Umbilical cord (tissue), 2 donors: Measurements from ENCODE around the gene GMCL2. TPM values are rescaled to one million over a fixed set of nuclear protein-coding genes. Genes with fewer than 3 reads are reported as not detected.

Source experiments
- DNase-seq: peaks from one replicate; pipeline ENCODE4 v3.0.0-alpha.2; 2015; ENCODE audit warnings: low spot score
- total RNA-seq: library from RNA; depleted of rRNA; stranded (reverse); fragments of >200 nt; gene quantifications from one replicate; pipeline ENCODE4 v1.2.3, GENCODE V29; 2014; ENCODE audit warnings: low replicate concordance; ENCODE audit not compliant: insufficient read depth

Gene GMCL2
- total RNA-seq, 1 donor from 2014 or later, result 4.1 TPM

DNA sequence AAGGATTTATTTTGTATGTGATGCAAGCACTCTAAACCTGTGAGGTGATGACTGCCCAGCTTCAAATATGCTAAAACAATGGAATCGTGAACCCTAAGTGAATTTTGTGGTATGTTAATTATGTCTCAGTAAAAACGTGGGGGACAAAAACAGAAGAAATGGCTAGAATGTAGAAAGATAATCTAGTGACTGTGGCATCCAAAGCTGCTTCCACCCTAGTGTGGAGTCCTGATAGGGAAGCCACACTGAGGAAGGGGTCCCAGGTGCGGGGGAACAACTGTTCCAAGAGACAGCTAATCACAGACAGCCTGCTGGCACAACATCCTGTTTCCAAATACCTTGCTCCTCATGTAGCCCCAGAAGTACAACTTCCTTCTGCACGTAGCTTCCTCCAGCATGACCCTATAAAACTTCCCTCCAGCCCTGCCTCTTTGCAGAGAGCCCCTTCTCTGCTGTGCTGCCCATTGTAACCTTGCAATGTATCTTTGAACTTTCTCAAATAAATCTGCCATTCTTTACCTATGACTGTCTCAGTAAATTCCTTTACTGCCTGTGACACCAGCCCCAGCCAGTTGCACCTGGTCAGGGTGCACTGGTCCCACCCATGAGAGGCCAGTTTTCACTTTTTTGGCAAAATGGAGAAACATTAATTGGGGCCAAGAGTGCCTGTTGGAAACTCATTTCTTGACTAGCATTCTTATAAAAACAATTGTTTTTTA is 4.9 kb downstream of the GMCL2 start:
- no peak for DNase-seq

DNA sequence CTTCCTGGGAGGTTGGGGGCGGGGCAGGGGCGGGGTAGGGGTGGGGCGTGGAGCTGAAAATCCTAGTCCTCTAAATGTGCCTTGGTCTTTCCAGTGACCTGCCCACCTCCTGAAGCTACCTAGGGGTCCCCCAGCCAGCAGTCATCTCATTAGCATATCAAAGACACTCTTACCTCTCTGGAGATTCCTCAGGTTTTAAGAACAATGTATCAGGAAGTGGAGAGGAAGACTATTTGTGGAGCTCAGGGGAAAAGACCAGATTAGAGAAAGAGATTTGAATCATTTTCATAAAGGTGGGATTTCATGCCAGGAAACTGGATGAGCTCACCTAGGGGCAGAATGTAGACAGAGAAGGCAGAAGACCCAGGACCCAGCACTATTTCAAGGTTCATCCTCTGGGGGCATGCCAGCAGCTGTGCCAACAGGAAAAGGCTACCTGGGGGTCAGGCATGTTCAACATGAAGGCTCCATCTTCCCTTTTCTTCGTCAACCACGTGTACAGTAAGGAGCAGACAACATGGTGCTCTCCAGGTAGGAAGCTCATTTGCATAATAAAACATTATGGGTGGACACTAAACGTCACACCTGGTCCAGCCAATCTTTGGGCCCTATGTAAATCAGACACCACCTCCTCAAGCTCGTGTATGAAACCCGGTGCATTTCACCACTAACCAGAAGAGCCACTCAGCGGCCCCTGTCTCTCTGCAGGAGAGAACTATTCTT is 6.9 kb downstream of the GMCL2 start:
- no peak for DNase-seq

DNA sequence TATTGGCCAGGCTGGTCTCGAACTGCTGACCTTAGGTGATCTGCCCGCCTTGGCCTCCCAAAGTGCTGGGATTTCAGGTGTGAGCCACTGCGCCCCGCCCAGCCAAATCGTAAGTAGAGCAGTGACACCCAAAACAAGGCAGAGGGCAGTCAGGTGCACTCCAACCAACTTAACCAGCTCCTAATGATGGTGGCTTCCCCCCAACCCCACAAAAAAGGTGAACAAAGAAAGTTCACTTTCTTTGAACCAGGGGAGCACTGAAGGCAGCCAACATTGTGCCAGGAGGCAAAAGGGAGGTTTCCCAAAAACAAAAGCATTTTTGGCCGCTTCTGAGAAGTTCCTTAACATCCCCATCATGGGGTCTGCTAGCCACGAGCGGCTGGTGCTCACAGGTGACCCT is 9.6 kb downstream of the GMCL2 start:
- no peak for DNase-seq

DNA sequence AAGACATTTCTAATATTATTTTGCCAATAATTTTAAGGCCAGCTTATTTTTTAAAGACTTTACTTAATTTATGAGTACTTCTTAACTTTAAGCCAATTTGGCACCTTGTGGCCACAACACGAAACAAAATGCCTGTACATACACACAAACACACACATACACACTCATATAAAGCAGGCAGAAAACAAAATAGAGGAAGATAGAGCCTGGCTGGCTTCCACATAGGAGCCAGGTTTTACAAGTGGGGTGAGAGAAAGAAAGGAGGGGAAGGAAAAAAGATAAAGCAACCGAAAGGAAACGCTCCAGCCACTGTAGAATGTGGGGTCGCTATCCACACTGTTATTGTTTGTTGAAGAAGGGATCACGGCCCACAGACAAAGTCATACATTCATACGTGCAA is 10.4 kb downstream of the GMCL2 start:
- no peak for DNase-seq

DNA sequence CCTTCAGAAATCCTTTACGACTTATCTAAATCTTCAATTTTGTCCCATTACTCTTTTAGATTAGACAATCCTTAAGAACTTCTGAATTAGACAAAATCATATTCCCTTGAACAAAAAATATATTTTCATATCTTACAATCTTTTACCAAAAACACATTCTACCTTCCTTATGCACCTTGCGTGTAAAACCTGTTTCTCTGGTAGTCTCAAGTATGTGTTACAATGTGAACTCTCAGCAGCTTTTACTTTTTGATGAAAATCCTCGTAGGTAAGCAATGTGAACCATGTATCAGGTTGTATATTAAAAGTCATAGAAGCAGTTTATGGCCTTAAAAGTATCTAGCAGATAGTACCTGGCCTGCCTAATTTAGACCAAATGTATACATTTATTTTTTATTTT is 12.7 kb downstream of the GMCL2 start:
- DNase-seq, result peak; percentile 36

DNA sequence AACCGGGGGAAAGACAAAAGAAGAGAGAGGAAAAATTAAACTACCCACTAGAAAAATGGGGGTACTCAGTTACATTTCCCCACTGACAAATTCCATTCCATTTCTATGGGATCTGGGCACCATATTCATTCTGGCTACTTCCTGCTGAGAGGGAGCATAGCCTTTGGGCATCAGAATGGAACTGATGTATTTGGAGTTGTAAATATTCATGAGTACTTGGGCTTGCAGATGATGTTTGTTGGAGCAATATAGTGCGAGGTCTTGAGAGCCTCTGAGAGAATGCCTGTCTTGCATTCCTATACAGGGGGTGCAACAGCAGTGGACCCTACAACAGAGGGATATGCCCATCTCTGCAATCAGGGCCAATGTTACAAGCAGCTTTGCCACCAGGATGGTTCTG is 16.7 kb downstream of the GMCL2 start:
- DNase-seq, result no peak

DNA sequence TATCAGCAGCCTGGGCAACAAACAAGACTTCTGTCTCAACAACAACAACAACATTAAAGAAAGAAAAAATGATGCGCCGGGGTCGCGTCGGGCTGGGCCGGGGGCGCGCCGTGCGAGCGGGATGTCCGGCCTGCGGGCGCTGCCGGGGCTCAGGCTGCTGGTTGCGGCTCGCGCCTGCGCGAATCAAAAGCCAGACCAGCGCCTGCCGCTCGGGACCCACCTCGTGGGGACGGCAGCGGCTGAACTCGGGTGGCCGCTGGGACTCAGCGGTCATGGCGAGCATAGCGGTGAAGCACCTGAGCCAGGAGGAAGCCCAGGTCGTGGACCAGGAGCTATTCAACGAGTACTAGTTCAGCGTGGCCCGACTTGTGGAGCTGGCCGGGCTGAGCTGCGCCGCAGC is 21.6 kb downstream of the GMCL2 start:
- DNase-seq, result no peak

DNA sequence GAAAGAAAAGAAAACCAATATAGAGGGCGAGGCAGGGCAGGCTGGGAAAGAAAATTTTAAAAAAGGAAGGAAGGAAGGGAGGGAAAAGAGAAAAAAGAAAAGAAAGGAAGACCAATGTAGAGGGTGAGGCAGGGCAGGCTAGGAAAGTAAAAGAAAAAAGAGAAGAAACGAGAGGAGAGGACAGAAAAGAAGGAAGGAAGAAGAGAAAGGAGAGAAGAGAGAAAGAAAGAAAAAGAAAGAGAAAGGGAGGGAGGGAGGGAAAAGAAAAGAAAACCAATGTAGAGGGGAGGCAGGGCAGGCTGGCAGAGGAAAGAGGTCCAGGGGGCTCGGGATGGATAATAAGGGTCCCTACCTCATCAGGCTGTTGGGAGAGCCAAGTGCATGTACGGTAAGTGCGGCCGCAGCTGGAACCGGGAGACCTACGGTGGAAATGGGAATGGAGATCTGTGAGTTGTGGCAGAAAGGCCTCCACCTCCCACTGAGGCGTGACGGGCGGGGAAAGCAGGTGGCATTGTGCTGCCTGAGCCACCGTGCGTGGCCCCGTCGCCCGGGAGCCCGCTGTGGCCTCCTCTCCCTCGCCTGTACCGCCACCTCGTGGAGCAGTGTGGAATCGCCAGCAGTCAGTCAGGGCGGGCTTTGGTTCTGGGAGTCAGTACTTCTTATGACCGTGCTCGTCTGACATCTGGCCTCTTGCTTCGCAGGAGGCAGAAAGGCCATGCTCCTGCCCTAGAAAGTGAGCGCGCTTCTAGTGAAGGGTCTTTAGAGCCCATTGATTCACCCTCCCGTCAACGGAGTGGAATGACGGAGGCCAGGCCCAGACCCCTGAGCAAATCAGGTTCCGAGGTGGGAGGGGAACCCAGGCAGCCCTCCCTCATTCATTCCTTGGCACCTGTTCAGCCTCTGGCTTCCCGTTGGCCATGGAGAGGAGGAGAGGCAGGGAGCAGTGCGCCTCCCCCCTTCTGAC is 23.1 kb downstream of the GMCL2 start:
- peak; percentile 68 for DNase-seq

DNA sequence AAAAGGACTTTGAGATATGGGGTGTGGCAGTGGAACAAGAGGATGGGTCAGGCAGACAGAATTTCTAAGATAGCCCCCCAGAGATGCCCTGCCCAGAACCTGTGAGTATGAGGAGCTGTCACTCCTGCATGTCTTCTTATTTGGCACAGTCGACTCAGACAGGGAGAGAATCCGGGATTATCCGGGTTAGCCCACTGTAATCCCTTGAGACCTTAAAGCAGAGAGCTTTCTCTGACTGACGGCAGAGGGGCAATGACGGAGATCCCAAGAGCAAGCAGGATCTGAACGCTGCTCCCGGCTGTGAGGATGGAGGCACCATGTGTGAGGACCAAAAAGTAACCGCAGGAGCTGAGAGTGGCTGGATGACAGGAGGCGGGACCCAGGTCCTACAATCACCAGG is 24.7 kb downstream of the GMCL2 start:
- DNase-seq, result no peak

DNA sequence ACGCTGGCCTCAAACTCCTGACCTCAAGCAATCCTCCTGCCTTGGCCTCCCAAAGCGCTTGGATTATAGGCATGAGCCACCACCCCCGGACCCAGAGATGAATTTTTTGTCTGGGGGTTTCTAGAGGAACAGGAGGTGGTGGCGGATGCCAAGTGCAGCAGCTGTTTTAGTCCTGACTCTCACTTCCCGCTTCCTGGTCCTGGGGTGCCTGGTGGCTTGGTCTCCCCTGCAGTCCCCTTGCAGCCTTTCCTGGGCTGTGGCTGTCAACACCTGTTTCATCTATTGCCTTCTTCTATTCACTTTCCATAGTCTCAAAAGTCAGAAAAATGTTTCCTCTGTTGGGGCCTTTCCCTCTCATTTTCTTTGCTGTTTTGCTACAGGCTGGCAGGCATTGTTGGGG is 27.0 kb downstream of the GMCL2 start:
- no peak for DNase-seq

DNA sequence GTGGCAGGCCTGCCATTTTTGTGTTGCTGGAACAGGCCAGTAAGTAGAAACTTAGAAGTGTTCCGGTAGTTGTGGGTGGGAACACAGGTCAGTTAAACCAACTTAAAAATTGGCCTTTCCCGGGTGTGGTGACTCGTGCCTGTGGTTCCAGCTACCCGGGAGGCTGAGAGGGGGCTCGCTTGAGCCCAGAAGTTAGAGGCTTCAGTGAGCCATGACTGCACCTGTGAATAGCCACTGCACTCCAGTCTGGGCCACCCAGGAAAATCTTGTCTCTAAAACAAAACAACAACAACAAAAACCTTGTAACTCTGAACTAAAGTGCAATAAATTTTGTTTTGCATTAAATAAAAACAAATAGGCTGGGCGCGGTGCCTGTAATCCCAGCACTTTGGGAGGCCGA is 32.1 kb downstream of the GMCL2 start:
- no peak for DNase-seq

DNA sequence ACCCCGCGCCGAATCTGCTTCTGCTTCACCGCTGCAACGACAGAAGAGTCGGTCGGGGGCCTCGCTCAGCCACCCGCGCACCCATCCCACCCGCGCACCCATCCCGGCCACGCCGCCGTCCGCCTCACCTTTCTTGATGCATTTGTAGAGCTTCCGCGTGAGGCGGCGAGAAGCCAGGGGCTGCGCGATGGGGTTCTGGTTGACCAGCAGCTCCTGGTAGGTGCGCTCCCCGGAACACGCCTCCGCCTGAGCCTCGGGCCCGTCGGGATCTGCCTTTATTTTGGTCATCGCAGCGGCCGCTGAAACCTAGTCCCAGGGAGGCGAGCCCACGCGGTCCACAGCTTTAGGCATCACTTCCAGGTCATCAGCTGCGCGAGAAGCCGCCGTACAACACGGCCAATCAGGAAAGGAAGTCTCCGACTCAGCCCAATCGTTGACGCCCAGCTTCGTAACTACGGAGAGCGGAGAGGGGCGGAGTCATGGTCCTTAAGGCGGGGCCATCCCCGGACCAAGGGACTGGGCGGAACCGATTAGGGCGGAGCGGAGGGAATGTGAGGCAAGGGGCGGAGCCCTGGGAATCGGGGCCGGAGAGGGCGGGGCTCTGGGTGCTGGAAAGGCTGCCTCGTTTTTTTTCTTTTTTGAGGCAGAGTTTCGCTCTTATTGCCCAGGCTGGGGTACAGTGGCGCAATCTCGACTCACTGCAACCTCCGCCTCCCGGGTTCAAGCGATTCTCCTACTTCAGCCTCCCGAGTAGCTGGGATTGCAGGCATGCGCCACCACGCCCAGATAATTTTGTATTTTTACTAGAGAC is 33.4 kb downstream of the GMCL2 start, which contains the start of gene NHP2:
Gene NHP2, minus strand, starts transcription at position 356 of the 811 bp plus-strand sequence. Its CDS starts 68 bp downstream, at position 288.
- peak; percentile 99 for DNase-seq

DNA sequence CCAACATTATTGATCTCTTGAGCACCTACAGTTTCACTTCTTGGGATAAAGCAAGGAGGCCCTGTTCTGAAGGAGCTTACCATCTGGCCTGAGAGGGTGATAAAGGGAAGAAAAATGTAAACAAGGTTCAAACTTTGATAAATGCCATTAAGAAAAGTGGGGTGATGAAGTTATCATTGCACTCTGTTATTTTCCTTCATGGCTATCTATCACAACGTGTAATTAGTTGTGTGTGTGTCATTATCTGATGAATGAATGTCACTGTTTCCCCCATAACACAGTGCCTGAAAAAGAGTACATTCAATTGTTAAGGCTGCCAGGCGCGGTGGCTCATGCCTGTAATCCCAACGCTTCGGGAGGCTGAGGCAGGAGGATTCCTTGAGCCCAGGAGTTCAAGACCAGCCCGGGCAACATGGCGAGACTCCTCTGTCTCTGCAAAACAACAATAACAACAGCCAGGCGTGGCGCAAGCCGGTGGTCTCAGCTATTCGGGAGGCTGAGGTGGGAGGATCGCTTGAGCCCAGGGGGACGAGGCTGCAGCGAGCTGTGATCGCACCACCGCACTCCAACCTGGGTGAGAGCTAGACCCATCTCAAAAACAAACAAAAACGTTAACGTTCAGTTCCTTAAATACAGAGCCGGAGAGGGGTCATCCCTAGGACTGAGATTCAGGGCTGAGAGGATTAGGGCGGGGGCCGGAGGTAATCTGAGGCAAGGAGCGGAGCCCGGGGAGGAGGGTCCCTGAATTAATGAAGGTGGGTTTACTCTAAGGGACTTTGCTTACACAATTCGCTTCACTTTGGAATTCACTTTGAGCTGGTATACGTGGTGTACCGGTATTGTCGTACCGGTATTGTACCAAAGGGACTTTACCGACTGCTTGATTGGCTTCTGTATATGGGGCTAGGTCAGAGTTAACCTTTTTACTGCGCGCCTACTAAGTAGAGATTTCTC is 34.4 kb downstream of the GMCL2 start:
- DNase-seq, result no peak

DNA sequence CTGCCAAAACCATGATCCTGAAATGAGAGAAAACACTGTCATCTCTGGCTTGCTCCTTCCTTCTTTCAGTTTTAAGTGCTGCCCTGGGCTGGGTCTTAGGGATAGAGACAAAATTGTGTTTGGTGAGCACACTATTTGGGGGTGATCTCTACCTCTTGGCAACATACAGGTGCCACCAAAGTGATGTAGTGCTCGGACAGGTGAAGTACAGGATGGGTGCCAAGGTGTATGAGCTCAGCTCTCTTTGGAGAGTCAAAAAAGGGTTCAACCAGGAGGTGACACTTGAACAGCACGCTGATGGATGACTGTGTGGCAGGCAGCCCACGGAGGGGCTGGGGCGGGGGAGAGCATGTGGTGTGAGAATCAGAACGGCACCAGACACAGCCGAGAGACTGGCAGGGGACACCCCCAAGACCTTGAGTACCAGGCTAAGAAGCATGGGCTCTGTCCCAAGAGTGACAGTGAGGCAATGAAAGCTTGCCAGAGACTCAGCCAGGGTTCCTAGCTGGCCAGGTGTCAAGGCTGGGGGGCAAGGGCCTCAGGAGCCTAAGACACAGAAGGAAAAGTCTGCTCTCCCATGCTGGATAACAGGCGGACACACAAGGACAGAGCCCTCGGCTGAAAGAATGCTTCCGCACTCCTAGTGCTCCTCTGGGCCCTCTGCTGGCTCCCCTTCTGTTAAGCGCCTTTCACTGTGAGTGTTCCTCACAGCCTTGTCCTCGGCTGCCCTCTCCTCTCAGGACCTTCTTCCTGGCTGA is 36.0 kb downstream of the GMCL2 start:
- no peak for DNase-seq

DNA sequence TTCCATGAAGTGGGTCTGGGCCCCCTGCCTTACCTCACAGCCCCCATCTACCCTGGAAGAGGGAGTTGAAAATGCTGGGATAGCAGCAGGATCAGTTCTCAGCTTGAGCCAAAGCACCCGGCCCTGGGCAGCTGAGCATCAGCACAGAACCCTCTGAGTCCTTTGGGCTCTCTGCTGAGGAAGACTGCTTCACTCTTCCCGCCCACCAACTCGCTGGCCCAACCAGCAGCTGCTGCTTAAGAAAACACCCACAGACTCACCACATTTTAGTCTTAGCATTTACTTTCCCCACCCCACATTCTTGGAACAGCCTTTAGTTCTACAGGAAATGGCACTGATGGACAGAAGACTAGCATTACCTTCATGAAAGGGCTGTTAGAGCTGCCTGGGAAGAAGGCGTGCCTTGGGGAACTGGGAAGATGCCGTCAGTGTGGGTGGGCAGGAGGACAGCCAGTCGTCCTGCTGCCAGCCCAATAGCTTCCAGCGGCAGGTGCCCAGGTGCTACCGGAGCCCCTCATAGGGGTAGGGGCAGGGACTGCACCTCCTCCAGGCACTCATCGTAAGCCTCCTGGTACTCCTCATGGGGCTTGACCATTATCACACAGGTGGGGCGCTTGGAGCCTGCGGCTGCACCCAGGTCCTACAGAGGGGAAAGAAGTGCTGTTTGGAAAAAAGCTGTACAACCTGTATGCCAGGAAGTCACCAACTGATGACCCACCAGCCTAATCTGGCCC is 37.8 kb downstream of the GMCL2 start:
- no peak for DNase-seq

DNA sequence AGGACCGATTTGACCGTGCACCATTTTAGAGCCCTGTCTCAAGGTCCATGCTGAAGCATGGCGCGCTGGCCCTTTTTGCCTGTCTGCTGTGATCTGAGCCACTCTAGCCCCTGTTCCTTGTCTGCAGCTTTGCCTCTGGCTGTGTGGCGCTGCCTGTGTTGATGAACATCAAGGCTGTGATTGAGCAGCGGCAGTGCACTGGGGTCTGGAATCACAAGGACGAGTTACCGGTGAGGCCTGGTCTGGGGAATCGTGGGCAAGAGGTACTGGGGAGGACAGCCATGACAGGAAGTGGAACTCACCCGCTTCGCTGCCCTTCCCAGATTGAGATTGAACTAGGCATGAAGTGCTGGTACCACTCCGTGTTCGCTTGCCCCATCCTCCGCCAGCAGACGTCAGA is 39.8 kb downstream of the GMCL2 start:
- no peak for DNase-seq

DNA sequence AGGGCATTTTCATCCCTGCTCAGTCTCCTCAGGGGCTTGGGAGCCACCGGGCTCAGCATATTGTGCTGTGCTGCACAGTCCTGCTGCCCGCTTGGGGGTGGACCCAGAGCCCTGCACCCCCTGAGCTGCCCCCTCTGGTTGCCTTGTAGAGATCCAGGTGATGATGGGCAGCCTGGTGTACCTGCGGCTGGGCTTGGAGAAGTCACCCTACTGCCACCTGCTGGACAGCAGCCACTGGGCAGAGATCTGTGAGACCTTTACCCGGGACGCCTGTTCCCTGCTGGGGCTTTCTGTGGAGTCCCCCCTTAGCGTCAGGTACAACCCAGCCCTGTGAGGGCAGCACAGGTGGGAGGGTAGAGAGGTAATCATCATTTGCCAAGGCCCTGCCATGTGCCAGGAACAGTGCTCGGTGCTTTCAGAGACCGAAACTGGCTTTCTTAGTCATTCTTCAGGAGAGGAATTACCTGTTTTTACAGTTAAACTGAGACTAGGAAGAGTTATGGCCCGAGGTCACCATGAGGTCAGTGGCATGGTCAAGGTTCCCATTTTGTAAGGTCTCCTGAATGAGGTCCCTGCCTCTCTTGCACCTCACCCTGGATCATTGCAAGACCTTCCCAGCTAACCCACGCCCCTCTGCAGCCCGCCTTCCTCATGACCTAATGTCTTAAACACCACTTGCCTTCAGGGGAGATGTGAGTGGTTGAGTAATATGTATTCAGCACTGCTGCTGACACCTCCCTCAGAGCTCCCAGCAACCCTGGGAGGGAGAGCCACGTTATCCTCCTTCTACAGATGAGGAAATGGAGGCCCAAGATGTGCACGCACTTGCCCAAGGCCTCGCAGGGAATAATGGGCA is 41.0 kb downstream of the GMCL2 start:
- peak; percentile 38 for DNase-seq

DNA sequence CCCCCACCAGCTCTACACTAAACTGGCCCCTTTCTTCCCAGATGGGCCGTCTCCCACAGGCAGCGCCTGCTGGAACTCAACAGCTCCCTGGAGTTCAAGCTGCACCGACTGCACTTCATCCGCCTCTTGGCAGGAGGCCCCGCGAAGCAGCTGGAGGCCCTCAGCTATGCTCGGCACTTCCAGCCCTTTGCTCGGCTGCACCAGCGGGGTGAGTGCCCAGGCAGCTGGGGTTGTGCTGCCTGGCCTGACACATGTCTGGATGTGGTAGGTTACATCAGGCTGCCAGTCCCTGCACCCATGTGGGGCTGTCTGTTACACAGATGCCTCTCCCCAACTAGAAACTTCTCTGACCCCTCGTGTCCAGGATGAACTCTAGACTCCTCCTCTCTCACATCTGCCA is 43.3 kb downstream of the GMCL2 start:
- peak; percentile 44 for DNase-seq
